Measurements from ENCODE around the gene SHANK2.

Gene SHANK2

GRCh38 chr11:71202598-71202944 is 49.8 kb downstream of the SHANK2 start:
- no peak for DNase-seq (ENCODE audit: low read depth in 2 of 2)

Measured in stimulated activated CD4-positive, alpha-beta T cell treated with anti-CD3 and anti-CD28 coated beads, Interleukin-1b, Interleukin-23, amount 100 ng/mL, for 1 hour (primary cell).